Choroid plexus epithelial cell (primary cell): Measurements from ENCODE around the gene TPRA1.

ENCODE experiments used
- DNase-seq: peaks from one replicate; pipeline ENCODE4 v3.0.0-alpha.2; 2010; ENCODE audit warnings: low read depth
- H3K4me3 ChIP-seq: 2 replicates; pipeline ENCODE4 v1.5.1; 2011; ENCODE audit warnings: low read depth, mild to moderate bottlenecking, control low read depth, low read length, moderate library complexity
- TF ChIP-seq, protein P1 (sequence below): conservative IDR thresholded peaks from 2 replicates; pipeline ENCODE4 v1.5.1; 2011; ENCODE audit warnings: low read depth, mild to moderate bottlenecking, control low read depth, inconsistent platforms, low read length, moderate library complexity

Gene TPRA1

DNA sequence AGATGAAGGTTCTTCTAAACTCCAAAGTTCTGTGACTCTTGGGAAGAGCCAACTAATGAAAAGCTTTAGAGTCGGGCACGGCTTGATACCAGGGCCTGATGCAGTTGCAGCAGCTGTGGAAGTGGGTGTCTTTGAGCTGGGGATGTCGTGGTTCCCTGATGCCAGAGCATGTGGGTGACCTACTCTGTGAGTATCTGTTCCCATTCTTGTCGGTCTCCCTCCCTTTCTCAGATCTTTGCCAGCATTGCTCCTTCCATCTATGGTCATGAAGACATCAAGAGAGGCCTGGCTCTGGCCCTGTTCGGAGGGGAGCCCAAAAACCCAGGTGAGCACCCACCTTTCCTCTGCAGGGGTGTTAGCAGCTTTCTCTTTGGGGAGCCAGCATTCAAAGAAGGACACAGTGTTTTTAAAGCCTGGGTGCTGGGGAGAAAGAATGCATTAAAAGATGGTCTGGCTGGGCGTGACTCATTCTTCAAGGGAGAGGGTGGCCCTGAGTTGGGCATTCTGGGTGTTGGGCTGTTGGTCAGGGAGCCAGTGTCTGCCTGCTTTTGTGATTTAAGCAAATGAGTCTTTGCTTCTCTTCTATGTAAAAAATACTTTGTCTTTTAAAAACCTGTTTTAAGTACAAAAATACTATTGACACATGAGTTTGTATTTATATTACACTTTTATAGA, 25.2 kb upstream of the TPRA1 start:
- no peak overlapping the region for H3K4me3 ChIP-seq
- TF ChIP-seq, protein P1, sequence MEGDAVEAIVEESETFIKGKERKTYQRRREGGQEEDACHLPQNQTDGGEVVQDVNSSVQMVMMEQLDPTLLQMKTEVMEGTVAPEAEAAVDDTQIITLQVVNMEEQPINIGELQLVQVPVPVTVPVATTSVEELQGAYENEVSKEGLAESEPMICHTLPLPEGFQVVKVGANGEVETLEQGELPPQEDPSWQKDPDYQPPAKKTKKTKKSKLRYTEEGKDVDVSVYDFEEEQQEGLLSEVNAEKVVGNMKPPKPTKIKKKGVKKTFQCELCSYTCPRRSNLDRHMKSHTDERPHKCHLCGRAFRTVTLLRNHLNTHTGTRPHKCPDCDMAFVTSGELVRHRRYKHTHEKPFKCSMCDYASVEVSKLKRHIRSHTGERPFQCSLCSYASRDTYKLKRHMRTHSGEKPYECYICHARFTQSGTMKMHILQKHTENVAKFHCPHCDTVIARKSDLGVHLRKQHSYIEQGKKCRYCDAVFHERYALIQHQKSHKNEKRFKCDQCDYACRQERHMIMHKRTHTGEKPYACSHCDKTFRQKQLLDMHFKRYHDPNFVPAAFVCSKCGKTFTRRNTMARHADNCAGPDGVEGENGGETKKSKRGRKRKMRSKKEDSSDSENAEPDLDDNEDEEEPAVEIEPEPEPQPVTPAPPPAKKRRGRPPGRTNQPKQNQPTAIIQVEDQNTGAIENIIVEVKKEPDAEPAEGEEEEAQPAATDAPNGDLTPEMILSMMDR = no peak
- DNase-seq = peak; percentile 9

DNA sequence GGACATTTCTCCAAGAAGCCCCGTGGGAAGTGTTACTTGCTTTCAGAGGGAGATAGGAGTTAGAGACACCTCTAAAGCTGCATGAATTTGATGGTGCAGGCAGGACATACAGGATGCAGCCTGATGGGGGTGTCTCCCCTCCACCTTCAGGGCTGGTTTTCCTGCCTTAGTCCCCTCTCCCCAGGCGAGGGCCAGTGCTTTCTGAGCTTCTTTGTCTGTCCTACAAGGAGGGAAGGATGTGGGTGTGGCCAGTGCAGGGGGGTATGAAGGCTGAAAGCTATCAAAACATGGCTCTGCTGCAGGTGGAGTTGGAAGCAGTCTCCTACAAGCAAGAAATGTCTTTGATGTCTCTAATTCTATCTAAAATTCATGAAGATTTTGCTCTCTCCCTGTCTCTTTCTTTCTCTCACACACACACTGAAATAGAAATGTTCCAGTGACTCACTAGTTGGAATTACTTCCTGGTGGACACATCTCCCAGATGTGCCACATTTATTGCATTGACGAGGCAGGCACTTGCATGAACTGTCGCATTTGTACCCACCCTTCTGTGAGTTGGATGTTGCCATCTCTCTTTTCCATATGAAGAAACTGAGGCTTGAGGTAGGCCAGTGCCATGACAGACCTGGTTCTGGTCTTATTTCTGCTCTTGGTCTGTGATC, 24.5 kb upstream of the TPRA1 start:
- no peak for DNase-seq
- TF ChIP-seq, protein P1 = no peak
- no peak overlapping the region for H3K4me3 ChIP-seq

DNA sequence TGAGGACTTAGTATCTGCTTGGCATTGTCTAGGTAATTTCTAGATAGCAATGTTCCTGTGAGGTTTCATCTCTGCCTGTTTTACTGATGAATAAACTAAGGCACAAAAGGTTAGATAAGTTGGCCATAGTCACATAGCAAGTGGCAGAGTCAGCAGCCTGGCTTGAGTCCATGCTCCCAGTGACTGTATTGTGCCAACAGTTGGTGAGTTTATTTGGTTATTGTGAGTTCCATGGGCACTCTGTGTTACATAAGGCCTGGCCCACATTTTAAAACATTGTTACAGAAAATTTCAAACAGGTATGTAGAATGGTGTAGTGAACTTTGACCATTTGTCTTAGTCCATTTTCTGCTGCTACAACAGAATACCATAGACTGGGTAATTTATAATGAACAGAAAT, 22.9 kb upstream of the TPRA1 start:
- DNase-seq = no peak
- TF ChIP-seq, protein P1 = no peak

DNA sequence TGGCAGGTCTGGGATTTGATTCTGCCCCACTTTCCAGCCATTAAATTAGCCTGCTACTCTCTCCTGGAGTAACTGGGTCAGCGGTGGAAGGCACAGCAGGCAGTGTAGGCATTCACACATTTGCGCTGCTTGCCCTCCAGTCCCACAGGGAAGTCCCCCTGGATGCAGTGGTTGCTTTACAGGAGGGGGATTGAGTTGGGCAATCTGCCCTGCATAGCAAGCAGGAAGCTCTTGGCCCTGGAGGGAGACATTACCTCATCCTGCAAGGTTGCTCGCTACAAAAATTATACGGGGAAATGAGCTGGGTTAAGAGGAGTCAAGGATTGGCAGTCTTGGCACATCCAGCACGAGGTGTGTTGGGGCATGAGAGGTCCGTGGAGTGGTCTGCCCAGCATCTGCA, 22.4 kb upstream of the TPRA1 start:
- TF ChIP-seq, protein P1 = no peak
- DNase-seq = peak; percentile 36
- no peak overlapping the region for H3K4me3 ChIP-seq

More for the DNA sequence above, 22.9 kb upstream of the TPRA1 start:
- H3K4me3 ChIP-seq = no peak overlapping the region

DNA sequence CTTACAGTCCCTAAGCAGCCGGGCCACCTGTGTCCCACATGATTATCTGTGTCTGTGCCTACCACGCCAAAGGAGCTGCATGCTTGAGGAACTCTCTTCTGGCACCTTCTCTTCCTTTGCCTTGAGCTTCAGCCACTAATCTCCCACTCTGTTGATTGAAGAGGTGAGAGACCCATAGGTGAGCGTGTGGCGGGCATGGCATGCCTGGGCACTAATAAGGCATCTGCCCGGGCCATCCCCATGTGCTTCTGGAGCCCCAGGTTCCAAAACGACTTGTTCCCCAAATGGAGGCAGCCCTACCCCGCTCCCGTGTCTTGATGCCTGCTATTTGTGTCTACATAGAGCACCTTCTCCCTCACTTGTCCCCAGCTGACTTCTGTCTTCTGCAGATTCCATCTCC, 20.7 kb upstream of the TPRA1 start:
- DNase-seq = no peak
- TF ChIP-seq, protein P1 = no peak
- no peak overlapping the region for H3K4me3 ChIP-seq

DNA sequence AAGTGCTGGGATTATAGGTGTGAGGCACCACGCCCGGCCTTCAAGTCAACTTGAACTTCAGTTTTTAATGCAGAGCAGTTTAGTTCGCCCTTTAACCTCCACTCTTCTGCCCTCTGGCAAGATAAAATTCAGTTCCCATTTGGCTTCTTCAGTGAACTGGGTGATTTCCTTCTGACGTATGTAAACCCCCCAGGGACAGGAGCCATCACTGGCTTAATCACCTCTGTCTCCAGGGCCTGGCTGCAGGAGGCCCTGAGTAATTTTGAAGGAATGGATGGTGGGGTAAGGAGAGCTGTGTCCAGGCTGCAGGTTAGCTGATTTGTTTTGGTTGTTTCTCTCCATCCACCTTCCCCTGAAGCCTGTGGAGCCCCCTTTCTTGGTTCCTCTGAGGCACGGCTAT, 19.6 kb upstream of the TPRA1 start:
- H3K4me3 ChIP-seq = no peak overlapping the region
- peak; percentile 53 for DNase-seq
- TF ChIP-seq, protein P1 = no peak

DNA sequence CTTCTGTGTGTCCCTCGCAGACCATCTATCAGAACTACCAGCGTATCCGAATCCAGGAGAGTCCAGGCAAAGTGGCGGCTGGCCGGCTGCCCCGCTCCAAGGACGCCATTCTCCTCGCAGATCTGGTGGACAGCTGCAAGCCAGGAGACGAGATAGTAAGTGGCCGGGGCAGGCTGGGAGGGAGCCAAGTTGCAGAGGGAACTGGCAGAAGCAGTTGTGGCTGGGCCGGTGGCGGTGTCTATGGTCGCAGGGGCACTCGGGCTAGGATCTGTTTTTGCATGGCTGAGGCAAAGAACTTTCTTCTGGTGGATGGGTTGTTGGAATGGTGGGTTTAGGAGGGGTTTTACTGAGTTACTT, 17.8 kb upstream of the TPRA1 start:
- DNase-seq = no peak
- no peak overlapping the region for H3K4me3 ChIP-seq
- TF ChIP-seq, protein P1 = no peak
